Measurements from ENCODE around the gene SETBP1.

Gene SETBP1

GRCh38 chr18:44654573-44654972 lies 26.1 kb upstream of the SETBP1 start:
- Histone ChIP-seq H3K4me1 (ENCODE audit: control insufficient read depth, low read depth, low read length) (no peaks in the 10 kb centered on the region), H3K27ac (ENCODE audit: low read length) (no peak overlapping the region), H3K27me3 (ENCODE audit: control insufficient read depth, insufficient read depth, low read length) (no peaks in the 10 kb centered on the region), H3K9me3 (ENCODE audit: control insufficient read depth, low read depth, low read length) (no peaks in the 10 kb centered on the region), H3K9ac (ENCODE audit: low read length) (no peak overlapping the region), H3K4me3 (ENCODE audit: low read length) (no peak overlapping the region), H3K36me3 (ENCODE audit: control insufficient read depth, low read depth, low read length) (no peaks in the 10 kb centered on the region)

GRCh38 chr18:44655435-44655834 lies 25.3 kb upstream of the SETBP1 start:
- Histone ChIP-seq H3K36me3 (ENCODE audit: control insufficient read depth, low read depth, low read length) (no peaks in the 10 kb centered on the region), H3K9ac (ENCODE audit: low read length) (no peak overlapping the region), H3K4me3 (ENCODE audit: low read length) (no peak overlapping the region), H3K27me3 (ENCODE audit: control insufficient read depth, insufficient read depth, low read length) (no peaks in the 10 kb centered on the region), H3K27ac (ENCODE audit: low read length) (no peak overlapping the region), H3K9me3 (ENCODE audit: control insufficient read depth, low read depth, low read length) (no peaks in the 10 kb centered on the region), H3K4me1 (ENCODE audit: control insufficient read depth, low read depth, low read length) (no peaks in the 10 kb centered on the region)

GRCh38 chr18:44659771-44660170 lies 20.9 kb upstream of the SETBP1 start:
- no peaks in the 10 kb centered on the region for H3K4me1 ChIP-seq (ENCODE audit: control insufficient read depth, low read depth, low read length)
- no peak overlapping the region for H3K9ac ChIP-seq (ENCODE audit: low read length)
- H3K27ac ChIP-seq (ENCODE audit: low read length) = no peak overlapping the region
- H3K36me3 ChIP-seq (ENCODE audit: control insufficient read depth, low read depth, low read length) = no peaks in the 10 kb centered on the region
- H3K27me3 ChIP-seq (ENCODE audit: control insufficient read depth, insufficient read depth, low read length) = no peaks in the 10 kb centered on the region
- no peak overlapping the region for H3K4me3 ChIP-seq (ENCODE audit: low read length)
- H3K9me3 ChIP-seq (ENCODE audit: control insufficient read depth, low read depth, low read length) = no peaks in the 10 kb centered on the region

DNA sequence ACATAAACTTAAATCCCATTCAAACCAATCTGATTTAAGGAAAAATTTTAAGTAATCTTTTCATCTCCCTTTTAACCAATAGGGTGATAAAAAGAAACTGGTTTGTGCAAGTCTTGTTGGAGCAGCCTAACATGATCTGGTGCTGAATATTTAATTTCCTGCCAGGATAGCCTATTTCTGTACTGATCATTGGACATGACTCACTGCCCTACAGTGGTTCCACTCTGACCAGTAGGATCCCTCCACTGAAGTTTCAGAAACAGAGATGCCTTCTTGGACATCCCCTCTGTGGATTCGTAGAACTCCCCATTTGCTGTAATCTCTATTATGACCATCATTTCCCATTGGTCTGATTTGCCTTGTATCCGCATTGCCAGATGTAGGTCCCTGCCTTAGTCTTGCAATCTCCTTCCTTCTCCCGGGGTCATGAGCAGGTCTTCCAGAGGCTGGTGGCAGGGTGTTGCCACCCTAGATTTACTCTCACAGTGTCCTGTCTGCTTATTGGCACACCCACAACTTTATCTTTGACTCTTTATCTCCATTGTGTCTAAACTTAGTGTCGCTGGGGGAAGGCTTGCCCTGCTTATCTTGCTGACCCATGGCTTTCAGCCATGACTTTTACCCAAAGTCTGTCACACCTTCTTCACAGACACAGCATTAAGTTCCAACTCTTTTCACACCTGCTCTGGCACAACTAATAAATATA lies 12.3 kb upstream of the SETBP1 start:
- no peaks in the 10 kb centered on the region for H3K9me3 ChIP-seq (ENCODE audit: control insufficient read depth, low read depth, low read length)
- H3K36me3 ChIP-seq (ENCODE audit: control insufficient read depth, low read depth, low read length) = no peaks in the 10 kb centered on the region
- no peak overlapping the region for H3K9ac ChIP-seq (ENCODE audit: low read length)

DNA sequence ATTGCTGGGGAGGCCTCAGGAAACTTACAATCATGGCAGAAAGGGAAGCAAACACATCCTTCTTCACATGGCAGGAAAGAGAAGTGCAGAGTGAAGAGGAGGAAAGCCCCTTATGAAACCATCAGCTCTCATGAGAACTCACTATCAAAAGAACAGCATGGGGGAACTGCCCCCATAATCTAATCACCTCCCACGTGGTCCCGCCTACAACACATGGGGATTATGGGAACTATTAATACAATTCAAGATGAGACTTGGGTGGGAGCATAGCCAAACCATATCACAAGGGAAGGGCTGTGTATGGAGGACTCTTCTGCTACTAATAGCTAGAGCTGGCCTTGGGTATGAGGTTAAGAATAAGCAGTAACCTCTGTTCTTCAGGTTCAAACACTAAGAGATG lies 8.8 kb upstream of the SETBP1 start:
- H3K36me3 ChIP-seq (ENCODE audit: control insufficient read depth, low read depth, low read length) = no peaks in the 10 kb centered on the region
- no peak overlapping the region for H3K9ac ChIP-seq (ENCODE audit: low read length)
- no peak overlapping the region for H3K27ac ChIP-seq (ENCODE audit: low read length)
- H3K27me3 ChIP-seq (ENCODE audit: control insufficient read depth, insufficient read depth, low read length) = no peaks in the 10 kb centered on the region
- H3K9me3 ChIP-seq (ENCODE audit: control insufficient read depth, low read depth, low read length) = no peaks in the 10 kb centered on the region
- H3K4me3 ChIP-seq (ENCODE audit: low read length) = no peak overlapping the region
- H3K4me1 ChIP-seq (ENCODE audit: control insufficient read depth, low read depth, low read length) = no peaks in the 10 kb centered on the region

More for the DNA sequence above, 12.3 kb upstream of the SETBP1 start:
- Histone ChIP-seq H3K4me1 (ENCODE audit: control insufficient read depth, low read depth, low read length) (no peaks in the 10 kb centered on the region), H3K27ac (ENCODE audit: low read length) (no peak overlapping the region), H3K27me3 (ENCODE audit: control insufficient read depth, insufficient read depth, low read length) (no peaks in the 10 kb centered on the region), H3K4me3 (ENCODE audit: low read length) (no peak overlapping the region)

DNA sequence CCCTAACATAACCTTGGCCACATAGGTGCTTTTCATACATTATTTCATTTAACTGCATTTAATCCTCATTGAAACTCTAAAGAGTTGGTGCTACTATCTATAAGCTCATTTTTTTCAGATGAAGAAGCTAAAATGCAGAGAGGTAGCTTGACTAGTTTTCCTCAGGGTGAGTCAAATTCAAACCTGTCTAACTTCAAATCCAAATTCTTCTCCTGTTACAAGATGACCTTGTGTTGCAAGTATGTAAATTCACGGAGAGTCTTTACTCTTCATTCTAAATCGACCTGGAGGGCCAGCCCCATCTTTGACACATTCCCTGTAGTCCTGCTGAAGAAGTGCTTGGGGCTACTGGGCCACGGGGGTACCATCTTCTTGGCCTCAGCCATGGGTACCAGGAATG lies 8.2 kb upstream of the SETBP1 start:
- Histone ChIP-seq H3K27me3 (ENCODE audit: control insufficient read depth, insufficient read depth, low read length) (no peaks in the 10 kb centered on the region), H3K27ac (ENCODE audit: low read length) (no peak overlapping the region), H3K9ac (ENCODE audit: low read length) (no peak overlapping the region), H3K36me3 (ENCODE audit: control insufficient read depth, low read depth, low read length) (no peaks in the 10 kb centered on the region), H3K4me3 (ENCODE audit: low read length) (no peak overlapping the region), H3K9me3 (ENCODE audit: control insufficient read depth, low read depth, low read length) (no peaks in the 10 kb centered on the region), H3K4me1 (ENCODE audit: control insufficient read depth, low read depth, low read length) (no peaks in the 10 kb centered on the region)

DNA sequence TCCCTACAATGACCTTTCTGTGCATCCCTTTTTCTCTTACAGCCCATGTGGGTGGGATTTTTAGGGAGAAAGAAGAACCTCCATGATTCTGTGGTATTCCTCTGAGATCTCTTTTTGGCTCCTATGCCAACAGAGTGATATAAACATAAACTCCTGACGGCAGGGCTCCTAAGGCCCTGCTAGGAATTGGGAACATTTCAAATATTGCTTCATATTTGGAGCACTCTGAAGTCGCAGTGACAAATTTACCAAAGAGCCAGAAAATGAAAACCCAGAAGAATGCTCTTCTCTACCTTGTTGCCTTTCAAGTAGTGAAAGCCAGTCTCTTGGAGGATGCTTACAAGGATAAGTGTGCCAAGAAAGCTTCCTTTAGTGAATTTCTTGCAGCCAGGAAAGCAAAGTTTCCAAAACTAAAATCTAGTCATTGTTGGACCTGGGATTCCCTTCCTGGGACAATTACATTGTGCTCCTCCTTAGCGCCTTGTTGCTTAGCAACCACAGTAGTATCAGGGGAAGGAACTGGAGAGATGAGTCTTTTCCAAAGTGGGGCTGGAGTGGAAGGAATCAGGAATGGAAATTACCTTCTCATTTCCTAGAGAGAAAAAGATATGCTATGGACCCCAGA lies 7.3 kb upstream of the SETBP1 start:
- H3K27ac ChIP-seq (ENCODE audit: low read length) = no peak overlapping the region
- no peaks in the 10 kb centered on the region for H3K27me3 ChIP-seq (ENCODE audit: control insufficient read depth, insufficient read depth, low read length)
- no peak overlapping the region for H3K4me3 ChIP-seq (ENCODE audit: low read length)
- H3K9me3 ChIP-seq (ENCODE audit: control insufficient read depth, low read depth, low read length) = no peaks in the 10 kb centered on the region
- no peaks in the 10 kb centered on the region for H3K36me3 ChIP-seq (ENCODE audit: control insufficient read depth, low read depth, low read length)
- H3K9ac ChIP-seq (ENCODE audit: low read length) = no peak overlapping the region
- H3K4me1 ChIP-seq (ENCODE audit: control insufficient read depth, low read depth, low read length) = no peaks in the 10 kb centered on the region

DNA sequence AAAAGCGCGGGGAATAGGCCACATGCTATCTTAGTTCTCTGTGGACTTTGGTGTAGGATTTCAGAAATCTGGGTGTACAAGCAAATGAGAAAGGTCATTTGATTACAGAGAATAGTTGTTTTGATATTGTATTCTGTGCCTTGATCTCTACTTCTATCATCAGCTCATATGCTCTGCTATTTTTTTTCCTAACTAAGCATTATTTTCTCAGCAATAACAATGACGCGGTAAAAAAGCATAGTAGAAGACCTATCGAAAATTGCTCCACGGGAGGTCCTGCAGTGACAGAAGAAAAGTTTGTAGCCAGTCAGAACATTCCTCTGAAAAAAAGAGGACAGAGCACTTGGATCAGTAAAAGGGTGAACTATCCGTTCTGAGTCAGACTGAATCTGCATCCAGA lies 2.8 kb upstream of the SETBP1 start:
- H3K27ac ChIP-seq (ENCODE audit: low read length) = no peak overlapping the region
- H3K27me3 ChIP-seq (ENCODE audit: control insufficient read depth, insufficient read depth, low read length) = peaks cover 15% of the 10 kb centered on the region
- no peaks in the 10 kb centered on the region for H3K9me3 ChIP-seq (ENCODE audit: control insufficient read depth, low read depth, low read length)
- no peak overlapping the region for H3K4me3 ChIP-seq (ENCODE audit: low read length)
- H3K9ac ChIP-seq (ENCODE audit: low read length) = no peak overlapping the region
- peaks cover 12% of the 10 kb centered on the region for H3K4me1 ChIP-seq (ENCODE audit: control insufficient read depth, low read depth, low read length)
- H3K36me3 ChIP-seq (ENCODE audit: control insufficient read depth, low read depth, low read length) = no peaks in the 10 kb centered on the region

GRCh38 chr18:44678725-44679055 lies 2.0 kb upstream of the SETBP1 start:
- Histone ChIP-seq H3K36me3 (ENCODE audit: control insufficient read depth, low read depth, low read length) (no peaks in the 10 kb centered on the region), H3K4me3 (ENCODE audit: low read length) (peak overlapping the region; percentile 67), H3K9ac (ENCODE audit: low read length) (no peak overlapping the region), H3K27ac (ENCODE audit: low read length) (no peak overlapping the region), H3K9me3 (ENCODE audit: control insufficient read depth, low read depth, low read length) (no peaks in the 10 kb centered on the region), H3K27me3 (ENCODE audit: control insufficient read depth, insufficient read depth, low read length) (peaks cover 15% of the 10 kb centered on the region), H3K4me1 (ENCODE audit: control insufficient read depth, low read depth, low read length) (peaks cover 19% of the 10 kb centered on the region)

GRCh38 chr18:44679056-44679913 lies 1.4 kb upstream of the SETBP1 start:
- Histone ChIP-seq H3K4me3 (ENCODE audit: low read length) (peak overlapping the region; percentile 67), H3K9me3 (ENCODE audit: control insufficient read depth, low read depth, low read length) (no peaks in the 10 kb centered on the region), H3K27ac (ENCODE audit: low read length) (no peak overlapping the region), H3K27me3 (ENCODE audit: control insufficient read depth, insufficient read depth, low read length) (peaks cover 15% of the 10 kb centered on the region), H3K36me3 (ENCODE audit: control insufficient read depth, low read depth, low read length) (no peaks in the 10 kb centered on the region), H3K9ac (ENCODE audit: low read length) (peak overlapping the region; percentile 60), H3K4me1 (ENCODE audit: control insufficient read depth, low read depth, low read length) (peaks cover 25% of the 10 kb centered on the region)

DNA sequence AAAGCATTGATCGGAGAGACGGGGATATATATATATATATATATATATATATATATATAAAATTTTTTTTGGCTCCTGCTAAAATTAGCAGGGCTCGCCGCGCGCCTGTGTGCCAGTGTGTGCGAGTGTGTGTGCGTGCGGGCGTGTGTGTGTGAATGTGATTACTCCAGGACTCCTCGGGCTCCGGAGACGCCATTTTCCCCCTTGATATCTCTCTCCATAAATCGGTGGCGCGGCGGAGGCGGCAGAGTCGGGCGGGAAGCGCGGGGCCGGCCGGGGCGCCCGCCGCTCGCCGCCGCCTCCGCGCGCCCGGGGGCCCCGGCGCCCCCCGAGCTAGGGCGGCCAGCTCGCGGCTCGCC lies 795 bp upstream of the SETBP1 start:
- no peaks in the 10 kb centered on the region for H3K36me3 ChIP-seq (ENCODE audit: control insufficient read depth, low read depth, low read length)
- peaks cover 25% of the 10 kb centered on the region for H3K4me1 ChIP-seq (ENCODE audit: control insufficient read depth, low read depth, low read length)
- no peak overlapping the region for H3K4me3 ChIP-seq (ENCODE audit: low read length)
- no peaks in the 10 kb centered on the region for H3K9me3 ChIP-seq (ENCODE audit: control insufficient read depth, low read depth, low read length)
- H3K27ac ChIP-seq (ENCODE audit: low read length) = no peak overlapping the region
- H3K27me3 ChIP-seq (ENCODE audit: control insufficient read depth, insufficient read depth, low read length) = peaks cover 15% of the 10 kb centered on the region
- H3K9ac ChIP-seq (ENCODE audit: low read length) = no peak overlapping the region

Measured in iPS-18a (cell line).